ENCODE data around the gene RCOR1. TPM values are rescaled to one million over a fixed set of nuclear protein-coding genes. Genes with fewer than 3 reads are reported as not detected.
"Not testable (repeated sequence)": the region's sequence is repeated elsewhere in the genome, so short reads cannot be mapped to it uniquely, and the experiment has no call there.

Gene RCOR1
- total and polyA plus RNA-seq, 7 experiments from 2014 or later: 0.63 to 34.4 (median 19.6) TPM

- Mint-ChIP-seq H3K27ac (peak overlapping the region in 1 of 9 donors; percentile 41), H3K27me3 (peaks cover 6 to 34% (median 20%) of the 10 kb centered on the region in 5 donors)
- ATAC-seq; H3K9me3 ChIP-seq (ENCODE audit: control insufficient read depth in 2 of 3, low read length in 3 of 3); H3K4me3 ChIP-seq (ENCODE audit: low read length); H3K4me3 Mint-ChIP-seq; H3K9me3 Mint-ChIP-seq; H3K27ac ChIP-seq (ENCODE audit: low read depth, low read length); intact Hi-C loops (cut with micrococcal nuclease); H3K36me3 Mint-ChIP-seq; POLR2A ChIA-PET; H3K36me3 ChIP-seq (ENCODE audit: control insufficient read depth in 2 of 3, insufficient read depth in 3 of 3, low read length in 3 of 3); CTCF ChIA-PET; H3K4me1 Mint-ChIP-seq; H3K4me1 ChIP-seq (ENCODE audit: control insufficient read depth in 2 of 2, insufficient read depth in 2 of 2, low read length in 2 of 2); H3K27me3 ChIP-seq (ENCODE audit: control insufficient read depth in 2 of 2, insufficient read depth in 2 of 2, low read length in 2 of 2); DNase-seq: not testable (repeated sequence)
Observed at GRCh38 chr14:102550927-102551401, 41.5 kb upstream of the RCOR1 start.

- H3K27me3 Mint-ChIP-seq: peaks cover under 1 to 22% (median 12%) of the 10 kb centered on the region in 5 donors
- Histone ChIP-seq H3K4me1 (ENCODE audit: control insufficient read depth in 2 of 2, insufficient read depth in 2 of 2, low read length in 2 of 2) (peaks cover 0 to 7% of the 10 kb centered on the region in 2 donors), H3K27me3 (ENCODE audit: control insufficient read depth in 2 of 2, insufficient read depth in 2 of 2, low read length in 2 of 2) (peaks cover 0 to under 1% of the 10 kb centered on the region in 2 donors), H3K9me3 (ENCODE audit: control insufficient read depth in 2 of 3, low read length in 3 of 3) (no peaks in the 10 kb centered on the region), H3K4me3 (ENCODE audit: low read length) (no peak overlapping the region), H3K36me3 (ENCODE audit: control insufficient read depth in 2 of 3, insufficient read depth in 3 of 3, low read length in 3 of 3) (peaks cover 0 to 4% (median 0%) of the 10 kb centered on the region in 3 experiments), H3K27ac (ENCODE audit: low read depth, low read length) (no peak overlapping the region)
- H3K4me3 Mint-ChIP-seq: no peak overlapping the region
- H3K9me3 Mint-ChIP-seq: peaks cover 0 to 6% (median 0%) of the 10 kb centered on the region in 11 donors
- intact Hi-C loops (cut with micrococcal nuclease): no loop called here
- peaks cover 0 to 4% (median 0%) of the 10 kb centered on the region in 7 donors for H3K4me1 Mint-ChIP-seq
- no peak for ATAC-seq
- CTCF ChIA-PET: no interaction called here
- H3K27ac Mint-ChIP-seq: no peak overlapping the region
- no peak for DNase-seq
- POLR2A ChIA-PET: no interaction called here
- peaks cover 0 to 6% (median 0%) of the 10 kb centered on the region in 5 donors for H3K36me3 Mint-ChIP-seq
Observed at GRCh38 chr14:102551995-102552705, 40.3 kb upstream of the RCOR1 start.

GRCh38 chr14:102554821-102555819 lies 37.3 kb upstream of the RCOR1 start:
- H3K36me3 Mint-ChIP-seq: peaks cover 0 to 1% (median 0%) of the 10 kb centered on the region in 5 donors
- H3K4me1 ChIP-seq (ENCODE audit: control insufficient read depth in 2 of 2, insufficient read depth in 2 of 2, low read length in 2 of 2): peaks cover 0 to 7% of the 10 kb centered on the region in 2 donors
- H3K27me3 ChIP-seq (ENCODE audit: control insufficient read depth in 2 of 2, insufficient read depth in 2 of 2, low read length in 2 of 2): no peaks in the 10 kb centered on the region
- H3K36me3 ChIP-seq (ENCODE audit: control insufficient read depth in 2 of 3, insufficient read depth in 3 of 3, low read length in 3 of 3): peaks cover 0 to 4% (median 0%) of the 10 kb centered on the region in 3 experiments
- CTCF ChIA-PET: no interaction called here
- H3K27ac Mint-ChIP-seq: peak overlapping the region; percentile 54 to 89 (median 78)
- peaks cover 0 to 4% (median 0%) of the 10 kb centered on the region in 7 donors for H3K4me1 Mint-ChIP-seq
- peak overlapping the region; percentile 74 for H3K4me3 ChIP-seq (ENCODE audit: low read length)
- H3K9me3 Mint-ChIP-seq: no peaks in the 10 kb centered on the region
- ATAC-seq (peak; percentile 91), DNase-seq (peak; percentile 46 to 67 (median 60))
- POLR2A ChIA-PET: no interaction called here
- H3K27me3 Mint-ChIP-seq: peaks cover 0 to 6% (median 3%) of the 10 kb centered on the region in 5 donors
- no peaks in the 10 kb centered on the region for H3K9me3 ChIP-seq (ENCODE audit: control insufficient read depth in 2 of 3, low read length in 3 of 3)
- H3K4me3 Mint-ChIP-seq: peak overlapping the region; percentile 66 to 87 (median 78)
- H3K27ac ChIP-seq (ENCODE audit: low read depth, low read length): peak overlapping the region; percentile 93
- intact Hi-C loops (cut with micrococcal nuclease): loop anchor here (1.0 to 2.0 kb wide), 3 partner anchors 30 to 38 kb away; no protein-coding TSS in a partner anchor

- Histone ChIP-seq H3K27ac (ENCODE audit: low read depth, low read length) (no peak overlapping the region), H3K4me3 (ENCODE audit: low read length) (no peak overlapping the region), H3K9me3 (ENCODE audit: control insufficient read depth in 2 of 3, low read length in 3 of 3) (no peaks in the 10 kb centered on the region), H3K27me3 (ENCODE audit: control insufficient read depth in 2 of 2, insufficient read depth in 2 of 2, low read length in 2 of 2) (no peaks in the 10 kb centered on the region), H3K4me1 (ENCODE audit: control insufficient read depth in 2 of 2, insufficient read depth in 2 of 2, low read length in 2 of 2) (peaks cover 0 to 7% of the 10 kb centered on the region in 2 donors), H3K36me3 (ENCODE audit: control insufficient read depth in 2 of 3, insufficient read depth in 3 of 3, low read length in 3 of 3) (peaks cover 0 to 4% (median 0%) of the 10 kb centered on the region in 3 experiments)
- Mint-ChIP-seq H3K4me1 (peaks cover 0 to 4% (median 0%) of the 10 kb centered on the region in 7 donors), H3K27me3 (no peaks in the 10 kb centered on the region), H3K9me3 (no peaks in the 10 kb centered on the region), H3K36me3 (peaks cover 0 to 1% (median 0%) of the 10 kb centered on the region in 5 donors), H3K27ac (peak overlapping the region in 1 of 9 donors; percentile 68), H3K4me3 (peak overlapping the region in 6 of 10 donors; percentile 14 to 87 (median 35))
- CTCF ChIA-PET: no interaction called here
- DNase-seq (no peak), ATAC-seq (no peak)
- intact Hi-C loops (cut with micrococcal nuclease): no loop called here
- POLR2A ChIA-PET: no interaction called here
Observed at GRCh38 chr14:102556098-102556677, 36.3 kb upstream of the RCOR1 start.

- intact Hi-C loops (cut with micrococcal nuclease): no loop called here
- CTCF ChIA-PET: no interaction called here
- Mint-ChIP-seq H3K27me3 (no peaks in the 10 kb centered on the region), H3K4me1 (peaks cover 0 to 4% (median 0%) of the 10 kb centered on the region in 7 donors), H3K27ac (no peak overlapping the region), H3K9me3 (no peaks in the 10 kb centered on the region), H3K36me3 (peaks cover 0 to 1% (median 0%) of the 10 kb centered on the region in 5 donors), H3K4me3 (peak overlapping the region in 2 of 10 donors; percentile 0 to 80)
- no peaks in the 10 kb centered on the region for H3K27me3 ChIP-seq (ENCODE audit: control insufficient read depth in 2 of 2, insufficient read depth in 2 of 2, low read length in 2 of 2)
- no peaks in the 10 kb centered on the region for H3K9me3 ChIP-seq (ENCODE audit: control insufficient read depth in 2 of 3, low read length in 3 of 3)
- DNase-seq: no peak
- H3K27ac ChIP-seq (ENCODE audit: low read depth, low read length): no peak overlapping the region
- H3K36me3 ChIP-seq (ENCODE audit: control insufficient read depth in 2 of 3, insufficient read depth in 3 of 3, low read length in 3 of 3): peaks cover 0 to 4% (median 0%) of the 10 kb centered on the region in 3 experiments
- POLR2A ChIA-PET: no interaction called here
- H3K4me3 ChIP-seq (ENCODE audit: low read length): no peak overlapping the region
- no peak for ATAC-seq
- H3K4me1 ChIP-seq (ENCODE audit: control insufficient read depth in 2 of 2, insufficient read depth in 2 of 2, low read length in 2 of 2): peaks cover 0 to 7% of the 10 kb centered on the region in 2 donors
Observed at GRCh38 chr14:102557434-102558226, 34.8 kb upstream of the RCOR1 start.

- H3K9me3 ChIP-seq (ENCODE audit: control insufficient read depth in 2 of 3, low read length in 3 of 3): no peaks in the 10 kb centered on the region
- H3K27me3 ChIP-seq (ENCODE audit: control insufficient read depth in 2 of 2, insufficient read depth in 2 of 2, low read length in 2 of 2): no peaks in the 10 kb centered on the region
- H3K27ac ChIP-seq (ENCODE audit: low read depth, low read length): no peak overlapping the region
- Mint-ChIP-seq H3K27me3 (no peaks in the 10 kb centered on the region), H3K27ac (no peak overlapping the region), H3K36me3 (peaks cover 0 to 1% (median 0%) of the 10 kb centered on the region in 5 donors), H3K4me3 (no peak overlapping the region), H3K9me3 (no peaks in the 10 kb centered on the region), H3K4me1 (peaks cover 0 to 4% (median 0%) of the 10 kb centered on the region in 7 donors)
- CTCF ChIA-PET: no interaction called here
- intact Hi-C loops (cut with micrococcal nuclease): no loop called here
- H3K4me3 ChIP-seq (ENCODE audit: low read length): no peak overlapping the region
- peaks cover 0 to 7% of the 10 kb centered on the region in 2 donors for H3K4me1 ChIP-seq (ENCODE audit: control insufficient read depth in 2 of 2, insufficient read depth in 2 of 2, low read length in 2 of 2)
- POLR2A ChIA-PET: no interaction called here
- no peak for DNase-seq
- peaks cover 0 to 4% (median 0%) of the 10 kb centered on the region in 3 experiments for H3K36me3 ChIP-seq (ENCODE audit: control insufficient read depth in 2 of 3, insufficient read depth in 3 of 3, low read length in 3 of 3)
- ATAC-seq: no peak
Observed at GRCh38 chr14:102558556-102558955, 33.9 kb upstream of the RCOR1 start.

Data from naive thymus-derived CD4-positive, alpha-beta T cell (primary cell).